HL-60 (cell line): ENCODE measurements around the gene SLC12A7.

Source experiments
- DNase-seq, 2 experiments: peaks; one replicate each; pipeline ENCODE4 v3.0.0-alpha.2; 2010 to 2020; ENCODE audit warnings: low read depth in 1 of 2, low spot score in 1 of 2
- H3K27ac ChIP-seq: fragments of 250-450 bp; sonication (Bioruptor Pico); replicated peaks from 2 replicates; pipeline ENCODE4 v1.5.1; 2020; ENCODE audit warnings: mild to moderate bottlenecking, moderate library complexity
- H3K27me3 ChIP-seq: fragments of 250-450 bp; sonication (Bioruptor Pico); 2 replicates; pipeline ENCODE4 v1.5.1; 2021; ENCODE audit warnings: mild to moderate bottlenecking, moderate library complexity; ENCODE audit not compliant: insufficient read depth, poor library complexity, severe bottlenecking
- H3K4me3 ChIP-seq: replicated peaks from 2 replicates; pipeline ENCODE4 v1.5.1; 2011; ENCODE audit warnings: mild to moderate bottlenecking, control low read depth, low read length; ENCODE audit not compliant: insufficient read depth
- CTCF ChIP-seq: IDR thresholded peaks from one replicate; pipeline ENCODE4 v1.5.1; 2011; ENCODE audit warnings: low read length, control low read depth, inconsistent platforms; ENCODE audit not compliant: insufficient read depth
- GABPA ChIP-seq: IDR thresholded peaks from 2 replicates; pipeline ENCODE4 v1.6.1; 2012; ENCODE audit warnings: low read depth
- POLR2AphosphoS5 ChIP-seq: IDR thresholded peaks from 2 replicates; pipeline ENCODE4 v1.6.1; 2012; ENCODE audit warnings: low read depth
- REST ChIP-seq: IDR thresholded peaks from 2 replicates; pipeline ENCODE4 v1.6.1; 2012; ENCODE audit warnings: low read depth; ENCODE audit not compliant: insufficient replicate concordance
- SPI1 ChIP-seq: IDR thresholded peaks from 2 replicates; pipeline ENCODE4 v1.6.1; 2012; ENCODE audit warnings: low read depth, mild to moderate bottlenecking, borderline replicate concordance

Gene SLC12A7

GRCh38 chr5:1060535-1060981, 51.3 kb downstream of the SLC12A7 start:
- TF ChIP-seq GABPA (no peak), SPI1 (no peak), REST (no peak), POLR2AphosphoS5 (no peak), CTCF (no peak)
- H3K4me3 ChIP-seq: no peak overlapping the region
- no peak overlapping the region for H3K27ac ChIP-seq
- no peaks in the 10 kb centered on the region for H3K27me3 ChIP-seq
- no peak for DNase-seq

- TF ChIP-seq POLR2AphosphoS5 (no peak), SPI1 (no peak), GABPA (no peak), CTCF (no peak), REST (no peak)
- Histone ChIP-seq H3K27ac (no peak overlapping the region), H3K4me3 (no peak overlapping the region), H3K27me3 (no peaks in the 10 kb centered on the region)
- no peak for DNase-seq
Measured at GRCh38 chr5:1059884-1060263, 52.0 kb downstream of the SLC12A7 start.

- no peak for DNase-seq
- TF ChIP-seq SPI1 (no peak), POLR2AphosphoS5 (no peak), CTCF (no peak), GABPA (no peak), REST (no peak)
- H3K27me3 ChIP-seq: no peaks in the 10 kb centered on the region
Measured at GRCh38 chr5:1058988-1059883, 52.6 kb downstream of the SLC12A7 start.

More at GRCh38 chr5:1058988-1059883, 52.6 kb downstream of the SLC12A7 start:
- Histone ChIP-seq H3K27ac (no peak overlapping the region), H3K4me3 (no peak overlapping the region)
